NCI-H2196 (cell line): ENCODE measurements around the gene NOL6.
"Not testable (repeated sequence)": the region's sequence is repeated elsewhere in the genome, so short reads cannot be mapped to it uniquely, and the experiment has no call there.

Source experiments
- DNase-seq: peaks from one replicate; lab custom pipeline; 2025; ENCODE audit not compliant: unreplicated experiment; lab: John Stamatoyannopoulos, UW

NOL6 gene

GRCh38 chr9:33436445-33436844 lies 37.3 kb downstream of the NOL6 start:
- DNase-seq, result no peak

GRCh38 chr9:33435821-33436277 lies 37.9 kb downstream of the NOL6 start:
- DNase-seq, result no peak

GRCh38 chr9:33434317-33435105 lies 39.2 kb downstream of the NOL6 start:
- DNase-seq, result no peak

GRCh38 chr9:33433871-33434270 lies 39.9 kb downstream of the NOL6 start:
- DNase-seq, result no peak

- no peak for DNase-seq
Measured at GRCh38 chr9:33431420-33431819, 42.3 kb downstream of the NOL6 start.

- DNase-seq, result no peak
Measured at GRCh38 chr9:33430942-33431341, 42.8 kb downstream of the NOL6 start.

GRCh38 chr9:33429256-33429985 lies 44.3 kb downstream of the NOL6 start:
- no peak for DNase-seq

GRCh38 chr9:33426843-33427293 lies 46.9 kb downstream of the NOL6 start:
- no peak for DNase-seq

- no peak for DNase-seq
Measured at GRCh38 chr9:33425128-33425533, 48.6 kb downstream of the NOL6 start.

GRCh38 chr9:33424492-33424891 lies 49.2 kb downstream of the NOL6 start:
- DNase-seq, result not testable (repeated sequence)

- DNase-seq, result not testable (repeated sequence)
Measured at GRCh38 chr9:33424043-33424442, 49.7 kb downstream of the NOL6 start.

- DNase-seq, result no peak
Measured at GRCh38 chr9:33419708-33420303, 53.9 kb downstream of the NOL6 start.

- no peak for DNase-seq
Measured at GRCh38 chr9:33418090-33418489, 55.6 kb downstream of the NOL6 start.

GRCh38 chr9:33416996-33417395 lies 56.7 kb downstream of the NOL6 start:
- DNase-seq, result no peak

GRCh38 chr9:33415501-33416038 lies 58.2 kb downstream of the NOL6 start:
- DNase-seq, result peak; percentile 86

GRCh38 chr9:33414889-33415500 lies 58.7 kb downstream of the NOL6 start:
- DNase-seq, result no peak

- DNase-seq, result no peak
Measured at GRCh38 chr9:33414268-33414667, 59.5 kb downstream of the NOL6 start.
